Stomach (tissue), 9 donors: ENCODE data around the gene ADAD2. TPM values are rescaled to one million over a fixed set of nuclear protein-coding genes. Genes with fewer than 3 reads are reported as not detected.

ENCODE experiments used
- DNase-seq, 2 donors: peaks; one replicate each; pipeline versions ENCODE4 v3.0.0 to v3.0.0-alpha.2; 2013 to 2019
- H3K27ac ChIP-seq, 5 donors: fragments of 200-600 bp in 4 of 5; sonication (generic) in 4 of 5; one replicate each; pipeline ENCODE4 v1.5.1; 2013 to 2019; ENCODE audit warnings: mild to moderate bottlenecking in 1 of 5, moderate library complexity in 1 of 5
- H3K27me3 ChIP-seq, 3 donors: fragments of 200-600 bp; sonication (generic); one replicate each; pipeline ENCODE4 v1.5.1; 2017 to 2019; ENCODE audit warnings: mixed run types in 1 of 3
- H3K36me3 ChIP-seq, 4 donors: fragments of 200-600 bp; sonication (generic); 1 replicate in 3 of 4; 2 replicates in 1 of 4; pipeline ENCODE4 v1.5.1; 2016 to 2019
- H3K4me1 ChIP-seq, 4 donors: fragments of 200-600 bp; sonication (generic); one replicate each; pipeline ENCODE4 v1.5.1; 2016 to 2019
- H3K4me3 ChIP-seq, 4 donors: fragments of 200-600 bp; sonication (generic) in 3 of 4; one replicate each; pipeline ENCODE4 v1.5.1; 2016 to 2019; ENCODE audit warnings: mild to moderate bottlenecking in 1 of 4
- H3K9me3 ChIP-seq, 4 donors: fragments of 200-600 bp; sonication (generic); one replicate each; pipeline ENCODE4 v1.5.1; 2016 to 2019
- CTCF ChIP-seq, 7 experiments: fragments of 450-650 bp in 4 of 7; fragments of 200-600 bp in 3 of 7; sonication (generic) in 3 of 7; IDR thresholded peaks; one replicate each; pipeline ENCODE4 v1.5.1; 2016 to 2019; ENCODE audit warnings: antibody characterized with exemption in 7 of 7, control low read depth in 2 of 7, mild to moderate bottlenecking in 1 of 7
- EP300 ChIP-seq: sonication (generic); formaldehyde crosslinking; IDR thresholded peaks from one replicate; pipeline ENCODE4 v1.6.1; 2017; ENCODE audit warnings: antibody characterized with exemption
- POLR2A ChIP-seq, 4 donors: fragments of 450-650 bp; IDR thresholded peaks; one replicate each; pipeline ENCODE4 v1.6.1; 2016; ENCODE audit warnings: antibody characterized with exemption in 4 of 4, control low read depth in 2 of 4, mild to moderate bottlenecking in 1 of 4, moderate library complexity in 1 of 4
- POLR2AphosphoS5 ChIP-seq, 3 donors: sonication (generic); formaldehyde crosslinking; IDR thresholded peaks; one replicate each; pipeline ENCODE4 v1.6.1; 2016; ENCODE audit warnings: antibody characterized with exemption in 3 of 3
- WGBS, 5 donors: extraction: QIAGEN DNeasy Blood & Tissue Kit in 3 of 5; methylation state at CpG; one replicate each; pipeline versions ENCODE4 v1.1.5 to v1.1.7; 2013 to 2018; 5-methylcytosine and 5-hydroxymethylcytosine counted together
- intact Hi-C: fragments of 100-400 bp; cut with DNase I; formaldehyde crosslinking; loops from one replicate; pipeline ENCODE4 v1.15.1; 2023; ENCODE audit warnings: low total_unique reads
- polyA plus RNA-seq, 3 donors: library from polyadenylated mRNA; stranded (reverse); fragments of 200-250 nt; gene quantifications; one replicate each; pipeline ENCODE4 v1.2.3, GENCODE V29; 2013
- total RNA-seq, 5 donors: library from RNA; depleted of rRNA; stranded (reverse); fragments of >200 nt; gene quantifications; one replicate each; pipeline versions ENCODE4 v1.1.0 to v1.2.3, GENCODE V29; 2014 to 2016
- donor health status: healthy with polysubstance abuse.
- donor health status: Bipolar disorder and iron deficiency.
- donor health status: healthy.

ADAD2 gene
- total and polyA plus RNA-seq, 8 donors = 0.18 to 4.3 (median 2.5) TPM; not detected in 4

- Histone ChIP-seq H3K4me3 (no peak overlapping the region), H3K9me3 (no peaks in the 10 kb centered on the region), H3K4me1 (peaks cover 4 to 13% (median 8%) of the 10 kb centered on the region in 4 donors), H3K36me3 (no peaks in the 10 kb centered on the region), H3K27ac (no peak overlapping the region), H3K27me3 (peaks cover 0 to 10% (median 0%) of the 10 kb centered on the region in 3 donors)
- TF ChIP-seq EP300 (no peak), CTCF (IDR thresholded peaks at IDR 0.05) (no peak)
- no peak for DNase-seq
- intact Hi-C loops = no loop called here
- 77 to 85% (median 80%) methylated on average over 8 of the region's 8 CpGs for WGBS, 5 donors
These were observed 35.1 kb downstream of the ADAD2 start for GRCh38 chr16:84226026-84226425.

- H3K9me3 ChIP-seq = no peaks in the 10 kb centered on the region
- no peak overlapping the region for H3K27ac ChIP-seq
- no peak for TF ChIP-seq POLR2AphosphoS5 (IDR thresholded peaks at IDR 0.05)
- TF ChIP-seq POLR2A (IDR thresholded peaks at IDR 0.05) = no peak
- TF ChIP-seq EP300 = no peak
- no peak for TF ChIP-seq CTCF (IDR thresholded peaks at IDR 0.05)
- H3K36me3 ChIP-seq = no peaks in the 10 kb centered on the region
- intact Hi-C loops = no loop called here
- H3K4me1 ChIP-seq = peaks cover 4 to 13% (median 8%) of the 10 kb centered on the region in 4 donors
- 85 to 92% (median 90%) methylated on average over 6 of the region's 6 CpGs for WGBS, 5 donors
- no peak overlapping the region for H3K4me3 ChIP-seq
- DNase-seq = no peak
- H3K27me3 ChIP-seq = peaks cover 0 to 10% (median 0%) of the 10 kb centered on the region in 3 donors
These were observed 36.6 kb downstream of the ADAD2 start for GRCh38 chr16:84227548-84227947.

- Histone ChIP-seq H3K4me3 (no peak overlapping the region), H3K27ac (peak overlapping the region in 1 of 5 donors; percentile 54), H3K36me3 (no peaks in the 10 kb centered on the region), H3K27me3 (peaks cover 0 to 10% (median 0%) of the 10 kb centered on the region in 3 donors), H3K9me3 (no peaks in the 10 kb centered on the region), H3K4me1 (peaks cover 4 to 13% (median 8%) of the 10 kb centered on the region in 4 donors)
- peak in 1 of 2 donors; percentile 64 for DNase-seq
- intact Hi-C loops = no loop called here
- TF ChIP-seq POLR2A (IDR thresholded peaks at IDR 0.05) (no peak), POLR2AphosphoS5 (IDR thresholded peaks at IDR 0.05) (no peak), CTCF (IDR thresholded peaks at IDR 0.05) (no peak), EP300 (no peak)
- 37 to 45% (median 39%) methylated on average over 18 of the region's 18 CpGs for WGBS, 5 donors
These were observed 37.4 kb downstream of the ADAD2 start for GRCh38 chr16:84228256-84228838.

GRCh38 chr16:84229471-84229870, 38.5 kb downstream of the ADAD2 start:
- no peak for TF ChIP-seq POLR2AphosphoS5 (IDR thresholded peaks at IDR 0.05)
- no peak for TF ChIP-seq CTCF (IDR thresholded peaks at IDR 0.05)
- no peak for TF ChIP-seq EP300
- TF ChIP-seq POLR2A (IDR thresholded peaks at IDR 0.05) = no peak
- no peaks in the 10 kb centered on the region for H3K36me3 ChIP-seq
- no peak overlapping the region for H3K27ac ChIP-seq
- no peak for DNase-seq
- no peak overlapping the region for H3K4me3 ChIP-seq
- H3K27me3 ChIP-seq = peaks cover 0 to 10% (median 0%) of the 10 kb centered on the region in 3 donors
- H3K4me1 ChIP-seq = peaks cover 4 to 15% (median 9%) of the 10 kb centered on the region in 4 donors
- intact Hi-C loops = no loop called here
- WGBS, 5 donors = 81 to 89% (median 84%) methylated on average over 11 of the region's 11 CpGs
- no peaks in the 10 kb centered on the region for H3K9me3 ChIP-seq
